Fibroblast of skin of abdomen (primary cell): Measurements from ENCODE around the gene E2F1.
"Not testable (repeated sequence)": the region's sequence is repeated elsewhere in the genome, so short reads cannot be mapped to it uniquely, and the experiment has no call there.

Source experiments
- DNase-seq: peaks from one replicate; pipeline ENCODE4 v3.0.0-alpha.2; 2013

The E2F1 gene

DNA sequence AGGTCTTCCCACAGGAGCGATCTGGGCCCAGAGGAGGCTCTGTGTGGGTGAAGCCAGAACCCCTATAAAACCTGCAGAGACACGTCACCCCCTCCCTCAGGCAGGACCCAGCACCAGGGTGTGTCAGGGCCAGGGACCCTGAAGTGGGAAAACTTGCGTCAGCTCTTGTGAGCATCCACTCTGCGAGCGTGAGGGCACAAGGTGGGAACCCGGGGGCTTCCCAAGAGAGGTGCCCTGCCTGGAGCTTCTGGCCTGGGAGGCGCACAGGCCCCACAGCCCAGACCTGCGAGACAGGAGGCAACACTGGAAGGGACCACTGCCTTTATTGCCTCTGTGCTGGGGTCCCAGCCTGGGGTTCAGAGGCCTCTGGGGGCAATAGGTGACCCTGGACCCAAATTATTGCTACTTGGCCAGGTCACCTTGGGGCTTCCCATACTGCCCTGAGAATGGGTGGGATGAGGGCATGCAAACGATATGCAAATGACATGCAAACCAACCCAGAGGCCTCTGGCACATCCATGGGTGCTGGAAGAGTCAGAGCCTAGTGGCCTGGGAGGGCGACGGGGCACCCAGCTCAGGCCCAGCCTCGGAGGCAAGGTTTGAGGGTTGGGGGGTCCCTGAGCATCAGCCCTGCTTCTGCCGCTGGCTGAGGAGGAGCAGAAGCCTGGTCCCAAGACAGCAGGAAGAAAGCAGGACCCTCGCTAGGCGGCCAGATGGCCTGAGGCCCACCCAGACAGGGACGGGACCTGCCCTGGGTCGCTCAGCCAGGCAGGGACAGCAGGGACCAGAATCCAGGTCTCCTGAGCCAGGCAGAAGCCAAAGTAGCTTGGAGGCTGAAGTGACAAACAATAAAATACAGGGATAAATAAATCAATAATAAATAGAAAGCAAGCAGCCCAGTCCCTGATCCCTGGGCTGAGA, 29.1 kb downstream of the E2F1 start:
- DNase-seq, result no peak

DNA sequence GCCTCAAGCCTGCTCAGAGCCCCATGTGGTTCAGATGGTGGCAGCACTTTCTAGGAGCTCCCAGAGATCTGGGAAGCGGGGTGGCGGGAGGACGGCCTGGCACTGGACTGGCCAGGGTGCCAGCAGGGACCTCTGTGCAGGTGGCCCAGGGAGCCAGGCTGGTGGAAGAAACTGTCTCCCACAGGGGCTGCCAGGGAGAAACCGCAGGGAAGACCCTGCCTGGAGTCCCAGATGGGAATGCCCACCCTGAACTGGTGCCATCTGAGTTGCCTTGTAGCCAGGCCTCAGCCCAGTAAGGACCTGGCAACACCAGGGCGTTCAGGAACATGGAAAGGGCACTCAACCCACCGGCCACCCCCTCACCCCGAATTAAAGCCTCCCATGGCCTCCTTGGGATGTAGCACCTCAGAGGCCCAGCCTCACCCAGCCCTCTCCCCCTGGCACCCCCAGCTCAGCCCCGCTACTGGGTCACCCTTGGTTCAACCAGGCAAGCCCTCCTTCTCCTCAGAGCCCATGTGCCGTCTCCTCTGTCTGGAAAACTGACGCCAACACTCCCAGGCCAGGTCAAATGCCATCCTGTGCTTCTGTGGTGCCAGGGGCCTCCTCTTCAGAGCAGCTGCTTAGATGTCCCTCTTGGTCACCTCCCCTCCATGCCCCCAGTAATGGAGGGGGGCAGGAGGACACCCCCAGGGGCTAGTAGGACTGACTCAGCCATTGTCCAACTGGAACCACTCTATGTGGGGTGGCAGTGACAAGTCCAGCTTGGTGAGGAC, 30.0 kb downstream of the E2F1 start:
- DNase-seq, result no peak

DNA sequence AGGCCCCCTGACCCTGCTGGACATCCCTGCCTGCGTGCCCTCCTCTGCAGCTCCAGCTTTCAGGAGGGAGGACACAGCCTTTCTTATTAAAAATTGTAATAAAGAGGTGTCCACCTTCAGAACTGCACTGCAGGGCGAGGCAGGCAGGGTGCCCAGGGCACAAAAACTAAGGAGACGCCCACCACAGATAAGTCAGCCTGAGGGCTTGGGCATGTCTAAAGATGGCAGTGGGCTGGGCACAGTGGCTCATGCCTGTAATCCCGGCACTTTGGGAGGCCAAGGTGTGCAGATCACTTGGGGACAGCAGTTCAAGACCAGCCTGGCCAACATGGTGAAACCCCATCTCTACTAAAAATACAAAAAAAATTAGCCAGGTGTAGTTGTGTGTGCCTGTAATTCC, 31.0 kb downstream of the E2F1 start:
- DNase-seq, result no peak

DNA sequence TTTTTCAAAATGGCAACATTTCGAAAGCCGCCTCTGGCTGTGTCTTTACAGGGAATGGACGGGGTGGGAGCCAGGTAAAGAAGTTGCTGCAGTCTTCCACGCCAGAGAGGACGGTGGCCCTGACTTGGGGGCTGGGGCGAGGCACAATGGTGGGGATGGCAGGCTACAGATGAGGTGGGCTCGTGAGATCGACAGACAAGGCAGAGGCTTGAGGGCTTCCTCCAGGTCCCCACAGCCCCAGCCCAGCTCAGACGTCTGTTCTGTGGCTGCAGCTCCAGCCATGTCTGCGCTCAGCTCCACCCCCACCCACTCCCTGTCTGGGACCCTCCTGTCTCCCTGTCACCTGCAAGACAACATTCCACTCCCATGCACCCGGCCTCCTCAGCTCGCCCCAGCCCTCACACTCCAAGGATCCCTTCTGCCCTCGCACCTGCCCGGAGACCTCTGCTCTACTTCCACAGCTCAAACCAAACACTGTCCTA, 31.5 kb downstream of the E2F1 start:
- no peak for DNase-seq

DNA sequence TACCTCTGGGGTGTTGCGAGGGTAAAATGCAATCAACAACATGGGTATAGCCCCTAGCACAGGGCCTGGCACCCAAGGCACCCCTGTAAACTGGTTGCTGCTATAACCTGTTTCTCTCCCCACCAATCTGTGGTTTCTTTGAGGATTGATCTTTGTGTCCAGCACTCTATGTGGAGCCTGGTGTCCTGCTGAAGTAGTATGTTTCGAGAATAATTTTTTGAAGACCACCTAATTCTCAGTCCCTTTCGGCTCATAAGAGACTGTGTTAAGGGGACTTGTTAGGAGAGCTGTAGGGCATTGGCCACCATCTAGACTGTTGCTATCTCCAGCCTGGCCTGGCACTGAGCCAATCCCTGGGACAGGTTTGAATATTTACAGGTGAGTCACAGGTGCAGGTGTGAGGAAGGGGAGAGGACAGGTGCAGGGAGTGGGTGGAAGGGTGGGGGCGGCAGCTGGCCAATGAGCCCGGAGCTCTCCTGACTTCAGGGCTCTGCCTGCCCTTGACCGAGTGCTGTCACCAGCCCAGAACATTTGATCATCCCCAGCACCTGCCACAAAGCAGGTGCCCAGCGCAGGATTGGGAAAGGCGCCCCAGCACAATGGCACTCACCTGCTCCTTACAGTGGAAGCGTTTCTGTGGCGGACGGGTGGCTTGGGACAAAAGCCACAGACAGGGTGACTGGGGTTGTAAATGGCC, 32.1 kb downstream of the E2F1 start:
- no peak for DNase-seq

DNA sequence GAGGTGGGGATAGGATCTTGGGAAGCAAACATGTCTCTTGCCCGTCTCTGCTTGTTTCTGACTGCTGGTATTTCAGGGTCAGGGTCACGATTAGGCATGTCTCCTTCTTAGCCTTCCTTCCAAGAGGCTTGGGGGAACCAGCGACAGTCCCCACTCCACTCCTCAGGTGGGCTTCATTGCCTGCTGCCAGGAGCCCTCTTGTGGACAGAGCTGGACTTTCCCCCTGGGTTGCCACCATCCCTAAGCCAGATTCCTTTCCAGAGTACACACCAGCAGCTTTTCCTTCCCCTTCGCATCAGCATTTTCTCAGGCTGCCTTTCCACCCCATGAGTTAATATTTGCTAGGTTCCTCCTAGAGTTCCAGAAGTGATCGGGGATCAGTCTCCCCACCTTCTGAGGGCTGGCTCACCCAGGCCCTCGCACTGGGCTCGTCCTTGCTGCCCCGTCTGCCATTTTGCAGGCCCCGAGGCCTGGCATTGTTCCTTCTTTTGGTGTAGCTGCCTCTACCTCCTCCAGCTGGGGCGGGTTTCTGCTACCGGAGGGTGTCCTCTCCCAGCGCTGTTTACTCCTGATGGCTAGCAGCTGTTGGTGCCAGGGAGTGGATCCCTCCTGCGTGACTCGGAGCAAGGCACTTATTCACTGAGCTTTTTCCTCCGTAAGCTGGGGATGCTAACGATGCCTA, 32.8 kb downstream of the E2F1 start:
- DNase-seq, result peak; percentile 52

DNA sequence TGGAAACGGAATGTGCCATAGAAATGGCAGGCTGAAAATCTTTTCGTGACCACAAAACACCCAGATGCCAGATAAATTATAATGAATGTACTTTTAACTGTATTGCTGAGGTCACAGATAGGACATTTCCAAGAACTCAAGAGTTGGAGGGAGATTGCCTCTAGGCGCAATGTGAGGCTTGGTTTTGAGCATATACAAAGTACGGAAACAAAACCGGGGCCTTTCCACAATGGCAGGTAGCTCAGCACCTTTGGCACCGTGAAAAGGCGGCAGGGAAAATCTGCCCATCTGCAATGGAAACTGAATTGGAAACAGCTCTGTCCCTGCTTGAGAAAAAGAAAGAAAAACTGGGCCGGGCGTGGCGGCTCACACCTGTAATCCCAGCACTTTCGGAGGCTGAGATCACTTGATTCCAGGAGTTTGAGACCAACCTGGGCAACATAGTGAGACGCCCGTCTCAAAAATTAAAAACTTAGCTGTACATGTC, 34.6 kb downstream of the E2F1 start:
- no peak for DNase-seq

DNA sequence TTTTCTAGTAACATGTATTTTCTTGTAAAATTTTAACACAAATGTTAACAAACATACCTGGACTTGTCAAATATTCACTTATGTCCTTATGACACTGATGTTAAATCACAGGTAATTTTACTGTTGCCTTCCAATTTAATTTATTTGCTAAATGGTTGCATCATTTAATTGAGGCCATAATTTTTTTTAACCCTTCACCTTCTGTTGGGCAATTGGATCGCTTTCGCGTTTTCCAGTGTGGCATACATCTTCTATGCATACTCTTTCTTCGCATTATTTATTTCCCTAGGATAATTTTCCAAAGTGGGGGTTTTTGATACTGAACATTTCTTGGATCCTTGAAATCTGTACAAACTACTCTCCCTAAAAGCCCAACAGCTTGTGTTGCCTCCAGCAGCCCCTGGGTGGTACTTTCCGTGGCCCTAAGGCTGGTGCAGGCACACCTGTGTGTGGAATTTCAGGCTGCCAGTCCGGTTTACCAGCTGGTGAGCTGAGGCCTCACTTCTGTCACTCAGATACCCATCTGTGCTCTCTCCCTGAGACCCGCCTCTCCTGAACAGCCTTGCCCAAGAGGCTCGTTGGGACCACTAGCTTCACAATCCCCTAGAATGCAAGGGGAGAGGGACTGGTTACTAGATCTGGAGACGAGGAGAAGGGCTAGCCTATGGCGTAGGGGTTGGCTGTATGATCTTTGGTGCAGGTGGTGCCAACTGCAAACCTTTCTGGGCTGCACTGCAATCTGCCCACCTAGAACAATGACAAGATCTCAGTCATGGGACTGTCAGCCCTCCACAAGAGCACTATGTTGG, 35.2 kb downstream of the E2F1 start:
- DNase-seq, result no peak

DNA sequence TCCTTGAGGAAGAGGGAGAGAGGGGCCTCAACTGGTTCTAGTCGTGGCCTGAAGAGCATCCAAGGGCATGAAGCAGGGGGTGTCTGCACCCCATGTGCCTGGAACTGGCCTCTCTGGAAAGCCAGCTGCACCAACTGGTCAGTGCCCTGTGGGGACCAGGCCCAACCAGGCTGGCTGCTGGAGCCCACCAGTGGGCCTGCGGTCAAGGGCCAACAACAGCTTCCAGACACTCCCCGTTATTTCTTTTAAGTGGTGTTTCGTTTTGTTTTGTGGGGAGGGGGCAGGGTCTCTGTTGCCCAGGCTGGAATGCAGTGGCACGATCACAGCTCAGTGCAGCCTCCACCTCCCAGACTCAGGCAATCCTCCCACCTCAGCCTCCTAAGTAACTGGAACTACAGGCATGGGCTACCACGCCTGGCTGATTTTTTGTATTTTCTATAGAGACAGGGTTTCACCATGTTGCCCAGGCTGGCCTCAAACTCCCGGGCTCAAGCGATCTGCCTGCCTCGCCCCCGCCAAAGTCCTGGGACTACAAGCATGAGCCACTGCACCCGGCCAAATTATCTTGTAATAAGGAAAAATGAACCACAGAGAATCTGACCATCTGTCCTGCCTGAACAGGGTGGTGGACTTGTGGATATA, 36.0 kb downstream of the E2F1 start:
- DNase-seq, result no peak

DNA sequence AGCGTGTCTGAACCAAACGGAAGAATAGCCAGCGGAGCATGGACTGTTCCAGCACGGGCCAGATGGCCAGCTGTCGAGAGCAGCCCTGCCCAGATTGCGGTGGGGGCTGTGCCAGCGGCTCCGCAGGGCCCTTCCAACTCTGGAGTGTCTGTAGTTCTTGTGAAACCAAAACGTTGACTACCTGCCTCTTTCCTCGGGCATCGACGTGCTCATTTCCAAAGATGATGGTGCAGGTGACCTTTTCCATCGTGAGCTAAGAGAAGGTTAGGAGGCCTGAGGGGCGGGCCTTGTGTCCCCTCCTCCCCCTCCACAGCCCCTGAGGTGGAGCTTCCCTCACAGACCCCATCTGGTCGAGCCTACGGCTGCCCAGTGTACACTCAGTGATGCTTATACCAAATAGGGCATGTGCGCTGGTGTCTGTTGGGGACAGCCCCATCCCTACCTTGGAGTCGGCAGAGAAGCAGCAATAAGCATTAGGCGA, 36.9 kb downstream of the E2F1 start:
- no peak for DNase-seq

DNA sequence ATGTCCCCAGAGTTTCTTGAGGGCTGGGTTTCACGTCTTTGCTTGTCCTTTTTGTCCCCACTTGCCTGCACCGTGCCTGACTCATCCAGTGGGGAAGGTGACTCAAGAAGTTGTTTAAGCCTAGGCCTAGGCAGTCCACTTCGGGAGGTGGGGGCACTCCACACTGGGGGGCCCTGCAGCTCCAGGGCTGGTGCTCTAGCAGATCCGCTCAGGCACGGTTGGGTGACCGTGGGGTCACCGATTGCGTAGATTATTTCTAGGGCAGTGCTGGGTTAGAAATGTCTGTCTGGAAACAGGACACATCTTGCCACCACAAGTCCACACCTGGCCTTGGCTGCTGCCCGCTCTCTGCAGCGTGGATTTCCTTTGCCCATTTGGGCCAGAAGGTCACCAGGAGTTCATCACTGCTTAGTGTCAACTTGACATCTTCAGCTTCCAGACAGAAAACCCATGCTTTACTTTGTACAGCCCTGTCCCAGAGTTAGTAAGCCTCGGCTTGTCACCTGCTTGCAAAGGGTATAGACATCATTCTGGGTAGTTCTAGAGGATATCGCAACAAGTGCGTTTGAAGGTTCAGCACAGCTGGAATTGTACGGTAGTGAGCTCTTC, 37.7 kb downstream of the E2F1 start:
- no peak for DNase-seq

DNA sequence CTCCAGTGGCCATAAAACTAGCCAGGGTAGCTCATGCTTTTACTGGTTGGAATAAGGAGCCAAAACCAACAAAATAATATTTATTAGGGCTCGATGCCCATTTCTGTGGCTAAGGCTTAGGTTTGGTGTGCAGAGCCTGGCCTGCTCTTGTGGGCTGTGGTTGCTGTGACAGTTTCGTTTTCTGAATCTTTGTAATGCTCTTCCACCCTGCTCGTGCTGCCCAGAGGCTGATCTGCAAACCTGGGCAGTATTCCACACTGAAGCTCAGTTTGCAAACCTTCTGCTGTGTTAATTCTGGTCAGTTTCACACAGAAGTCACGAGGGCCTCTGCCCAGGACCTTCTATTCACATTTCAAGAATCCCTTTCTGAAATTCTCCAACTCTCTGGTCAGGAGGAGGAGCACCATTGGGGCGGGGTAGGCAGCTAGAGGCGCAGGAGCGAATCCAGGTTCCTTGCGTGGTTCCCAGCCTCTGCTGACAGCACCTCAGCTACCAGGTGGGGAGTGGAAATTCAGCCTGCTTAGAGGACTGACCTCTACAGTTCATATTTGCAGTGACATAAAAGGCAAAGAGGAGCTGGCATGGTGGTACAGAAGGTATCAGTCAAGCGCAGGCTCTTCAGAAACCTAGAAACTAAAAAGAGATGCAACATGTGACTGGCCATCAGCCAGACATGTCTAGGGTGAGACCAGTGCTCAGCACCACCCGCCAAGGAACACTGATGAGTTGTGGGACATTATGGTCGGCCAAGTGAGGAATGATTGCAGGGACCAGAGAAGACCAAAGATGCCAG, 38.4 kb downstream of the E2F1 start:
- no peak for DNase-seq

DNA sequence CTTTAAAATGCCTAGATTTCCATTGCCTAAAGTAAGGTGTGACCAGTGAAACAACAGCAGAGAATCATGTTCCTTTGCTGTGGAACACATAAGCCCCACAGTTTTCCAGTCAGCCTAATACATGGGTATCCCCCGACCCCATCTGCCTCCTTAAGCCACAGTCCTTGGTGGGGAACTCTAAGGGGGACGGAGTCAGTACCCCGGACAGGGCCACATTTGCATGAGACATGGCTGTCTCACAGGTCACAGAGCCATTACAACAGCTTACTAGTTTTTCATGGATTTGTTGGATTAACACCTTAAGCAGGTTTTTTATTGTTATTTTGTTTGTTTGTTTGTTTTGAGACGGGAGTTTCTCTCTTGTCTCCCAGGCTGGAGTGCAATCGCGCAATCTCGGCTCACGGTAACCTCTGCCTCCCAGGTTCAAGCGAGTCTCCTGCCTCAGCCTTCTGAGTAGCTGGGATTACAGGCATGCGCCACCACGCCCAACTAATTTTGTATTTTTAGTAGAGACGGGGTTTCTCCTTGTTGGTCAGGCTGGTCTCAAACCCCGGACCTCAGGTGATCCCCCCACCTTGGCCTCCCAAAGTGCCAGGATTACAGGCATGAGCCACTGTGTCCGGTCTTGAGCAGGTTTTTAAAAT, 39.1 kb downstream of the E2F1 start:
- not testable (repeated sequence) for DNase-seq

DNA sequence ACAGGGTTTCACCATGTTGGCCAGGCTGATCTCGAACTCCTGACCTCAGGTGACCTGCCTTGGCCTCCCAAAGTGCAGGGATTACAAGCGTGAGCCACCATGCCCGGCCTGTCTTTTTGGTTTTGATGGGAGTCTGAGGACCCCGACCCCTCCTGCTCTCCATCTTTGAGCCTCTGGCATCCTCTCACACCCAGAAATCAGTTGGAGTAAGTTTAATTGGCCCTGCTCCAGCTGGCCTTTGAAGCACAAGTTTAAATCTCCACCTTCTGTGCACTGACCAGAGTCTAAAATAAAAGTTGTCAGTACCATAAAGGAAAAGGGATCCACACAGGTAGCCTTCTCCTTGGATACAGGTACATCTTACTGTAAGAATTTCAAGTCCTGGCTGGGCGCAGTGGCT, 40.0 kb downstream of the E2F1 start:
- no peak for DNase-seq

DNA sequence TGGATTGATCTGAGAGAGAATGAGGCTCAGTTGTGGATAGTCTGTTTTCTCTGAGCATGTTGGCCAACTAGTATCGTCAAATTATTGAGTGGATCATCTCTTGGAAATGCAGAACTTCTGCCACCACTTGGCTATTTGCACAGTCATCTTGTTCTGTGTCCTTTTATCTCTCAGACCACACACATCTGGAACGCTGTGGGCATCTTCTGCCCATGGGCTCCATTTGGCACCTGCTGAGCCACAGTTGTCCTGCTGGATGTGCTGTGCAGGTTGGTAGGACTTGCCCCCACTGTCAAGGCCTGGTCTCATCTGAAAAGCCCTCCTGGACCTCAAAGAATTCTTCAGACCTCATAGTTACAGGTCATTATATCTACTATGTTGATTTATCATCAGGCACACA, 40.8 kb downstream of the E2F1 start:
- no peak for DNase-seq

DNA sequence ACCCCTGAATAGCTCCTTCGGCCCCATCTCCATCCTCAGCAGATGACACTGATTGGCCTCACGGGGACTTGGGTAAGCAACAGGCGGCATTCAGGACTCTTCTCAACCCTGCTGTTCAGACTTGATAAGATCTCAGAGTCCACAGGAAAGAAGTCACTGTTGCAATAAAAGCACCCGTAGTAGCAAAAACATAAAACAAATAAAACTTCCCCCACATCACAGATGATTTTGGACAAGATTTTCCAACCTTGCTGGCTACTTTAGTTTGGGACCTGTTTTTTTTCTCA, 41.2 kb downstream of the E2F1 start:
- DNase-seq, result no peak

DNA sequence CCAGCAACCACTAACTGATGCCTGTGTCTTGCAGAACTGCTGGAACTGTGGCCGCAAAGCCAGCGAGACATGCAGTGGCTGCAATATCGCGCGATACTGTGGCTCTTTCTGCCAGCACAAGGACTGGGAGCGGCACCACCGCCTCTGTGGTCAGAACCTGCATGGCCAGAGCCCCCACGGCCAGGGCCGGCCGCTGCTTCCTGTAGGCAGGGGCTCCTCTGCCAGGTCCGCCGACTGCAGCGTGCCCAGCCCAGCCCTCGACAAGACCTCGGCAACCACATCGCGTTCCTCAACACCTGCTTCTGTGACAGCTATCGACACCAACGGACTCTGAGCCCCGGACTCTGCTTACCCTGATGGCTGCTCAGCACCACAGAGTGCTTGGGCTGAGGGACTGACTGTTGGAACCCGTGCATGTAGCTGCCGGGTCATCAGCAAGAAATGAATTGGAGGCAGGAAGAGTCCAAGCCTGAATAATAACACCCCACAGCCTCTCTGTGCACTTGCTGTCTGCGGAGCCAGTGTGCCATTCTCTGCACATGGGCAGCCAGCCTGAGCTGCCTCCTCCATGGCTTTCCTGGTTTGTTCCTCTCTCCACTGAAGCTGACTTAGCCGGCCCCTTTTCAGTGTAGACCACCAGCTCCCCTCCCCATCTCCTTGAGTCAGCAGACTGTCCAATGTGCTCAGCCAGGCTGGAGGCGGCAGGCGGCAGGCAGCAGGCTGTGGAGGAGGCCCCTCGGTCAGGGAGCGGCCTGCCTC, 41.7 kb downstream of the E2F1 start:
- DNase-seq, result no peak

DNA sequence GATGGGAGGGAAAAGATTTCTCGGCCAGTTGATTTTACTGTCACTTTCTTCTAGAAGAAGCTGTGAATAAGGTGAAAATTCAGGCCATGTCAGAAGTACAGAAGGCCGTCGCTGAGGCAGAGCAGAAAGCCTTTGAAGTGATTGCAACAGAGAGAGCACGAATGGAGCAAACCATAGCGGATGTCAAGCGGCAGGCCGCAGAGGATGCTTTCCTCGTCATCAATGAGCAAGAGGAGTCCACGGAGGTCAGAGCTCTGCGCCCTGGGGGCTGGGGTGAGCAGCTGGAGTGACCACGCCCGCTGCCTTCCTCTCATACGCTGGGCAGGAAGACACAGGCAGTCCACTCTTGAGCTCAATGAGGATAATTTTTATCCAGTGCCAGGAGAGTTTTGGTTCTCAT, 45.9 kb downstream of the E2F1 start:
- DNase-seq, result no peak
